Kidney (tissue), 14 donors: ENCODE measurements around the gene MLANA. TPM values are rescaled to one million over a fixed set of nuclear protein-coding genes. Genes with fewer than 3 reads are reported as not detected.
A peak's percentile ranks its signal among the peaks of the same experiment; 100 is the strongest.

Experiments
- DNase-seq, 5 donors: peaks; one replicate each; pipeline ENCODE4 v3.0.0-alpha.2; 2013 to 2020
- FAIRE-seq: peaks from 2 replicates; lab custom pipeline; 2012; peaks lifted over from hg19 to GRCh38; lab: Jason Lieb, UNC
- H3K27ac ChIP-seq, 2 donors: one replicate each; pipeline ENCODE4 v1.7.0; 2013; ENCODE audit warnings: low read depth in 2 of 2, low read length in 2 of 2, inconsistent platforms in 1 of 2
- H3K27me3 ChIP-seq: one replicate; pipeline ENCODE4 v1.7.1; 2013; ENCODE audit warnings: low read length, inconsistent platforms; ENCODE audit not compliant: control insufficient read depth, insufficient read depth
- H3K36me3 ChIP-seq, 3 donors: one replicate each; pipeline versions ENCODE4 v1.7.0 to v1.7.1; 2013; ENCODE audit warnings: low read length in 3 of 3, control low read depth in 1 of 3, inconsistent platforms in 1 of 3; ENCODE audit not compliant: insufficient read depth in 3 of 3, control insufficient read depth in 2 of 3
- H3K4me1 ChIP-seq, 3 donors: one replicate each; pipeline versions ENCODE4 v1.7.0 to v1.7.1; 2013; ENCODE audit warnings: low read length in 3 of 3, inconsistent platforms in 1 of 3, low read depth in 1 of 3; ENCODE audit not compliant: control insufficient read depth in 2 of 3, insufficient read depth in 2 of 3
- H3K4me3 ChIP-seq, 3 donors: one replicate each; pipeline versions ENCODE4 v1.7.0 to v1.8.1; 2013; ENCODE audit warnings: low read length in 3 of 3, control low read depth in 1 of 3, inconsistent platforms in 1 of 3
- H3K9ac ChIP-seq, 3 donors: one replicate each; pipeline versions ENCODE4 v1.7.0 to v1.7.1; 2013; ENCODE audit warnings: low read length in 3 of 3, control low read depth in 1 of 3, inconsistent platforms in 1 of 3
- H3K9me3 ChIP-seq, 3 donors: one replicate each; pipeline versions ENCODE4 v1.7.0 to v1.7.1; 2013; ENCODE audit warnings: low read length in 3 of 3, control low read depth in 1 of 3, inconsistent platforms in 1 of 3; ENCODE audit not compliant: control insufficient read depth in 2 of 3, insufficient read depth in 1 of 3
- CTCF ChIP-seq: IDR thresholded peaks from 3 replicates; pipeline ENCODE4 v1.5.1; 2012; ENCODE audit warnings: mild to moderate bottlenecking, moderate library complexity, borderline replicate concordance; ENCODE audit not compliant: insufficient read depth; ENCODE audit errors: extremely low read depth
- intact Hi-C: fragments of 100-400 bp; cut with DNase I; formaldehyde crosslinking; loops from one replicate; pipeline ENCODE4 v1.11.1; 2022
- polyA plus RNA-seq: library from polyadenylated mRNA; stranded (reverse); fragments of 350-450 nt; fragmentation: Illumina TruSeq; extraction: RNeasy Lipid Tissue Mini Kit (QIAGEN cat#74804); gene quantifications from one replicate; pipeline ENCODE4 v1.2.3, GENCODE V29; 2014; ENCODE audit warnings: low read depth, low replicate concordance; ENCODE audit not compliant: insufficient read depth
- total RNA-seq: library from RNA; stranded (reverse); fragmentation: NEBNext Ultra II Directional; extraction: Animal tissue kit (Norgen Biotek cat#: 25700); gene quantifications from one replicate; pipeline ENCODE4 v1.2.1, GENCODE V29; 2021
- donor health status: control.
- donor health status: control.
- donor health status: control.
- donor health status: control.
- donor health status: control.
- donor health status: DM: yes; HTN: yes; CAD: no.
- donor health status: Normal renal cell carcinoma (clear cell type).

MLANA gene
- total and polyA plus RNA-seq, 2 donors from 2014 or later: not detected

GRCh38 chr9:5870020-5870339, 20.7 kb upstream of the MLANA start:
- H3K27me3 ChIP-seq: no peaks in the 10 kb centered on the region
- peaks cover 0 to 9% (median 0%) of the 10 kb centered on the region in 3 donors for H3K4me1 ChIP-seq
- no peak for DNase-seq
- intact Hi-C loops: no loop called here
- FAIRE-seq: no peak
- H3K9me3 ChIP-seq: no peaks in the 10 kb centered on the region
- H3K27ac ChIP-seq: no peak overlapping the region
- no peaks in the 10 kb centered on the region for H3K36me3 ChIP-seq
- no peak for TF ChIP-seq CTCF
- H3K4me3 ChIP-seq: no peak overlapping the region
- no peak overlapping the region for H3K9ac ChIP-seq

DNA sequence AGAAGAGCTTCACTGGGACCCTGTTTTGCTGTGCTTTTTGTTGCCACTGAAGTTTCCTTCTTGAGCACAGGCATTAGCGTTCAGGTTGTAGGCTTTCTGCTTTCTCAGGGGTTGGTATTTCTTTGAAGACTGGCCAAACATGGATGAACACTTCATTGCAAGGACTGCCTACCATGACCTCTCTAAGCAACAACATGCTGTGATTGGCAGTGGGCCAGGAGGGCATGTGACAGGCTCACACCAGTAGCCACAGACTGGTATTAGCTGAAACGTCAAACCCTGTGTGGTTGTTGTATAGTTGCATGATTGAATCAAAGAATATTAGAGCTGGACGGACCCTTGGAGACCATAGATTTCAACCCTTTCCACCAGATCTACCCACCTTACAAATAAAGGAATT, 20.0 kb upstream of the MLANA start:
- no peak for TF ChIP-seq CTCF
- Histone ChIP-seq H3K27me3 (no peaks in the 10 kb centered on the region), H3K4me1 (peaks cover 0 to 9% (median 0%) of the 10 kb centered on the region in 3 donors), H3K9me3 (no peaks in the 10 kb centered on the region), H3K36me3 (no peaks in the 10 kb centered on the region), H3K4me3 (no peak overlapping the region), H3K9ac (no peak overlapping the region), H3K27ac (no peak overlapping the region)
- intact Hi-C loops: no loop called here
- FAIRE-seq (no peak), DNase-seq (peak in 2 of 5 donors; percentile 24 to 91)

GRCh38 chr9:5871785-5872184, 18.9 kb upstream of the MLANA start:
- FAIRE-seq (no peak), DNase-seq (peak in 1 of 5 donors; percentile 21)
- Histone ChIP-seq H3K9ac (no peak overlapping the region), H3K27me3 (no peaks in the 10 kb centered on the region), H3K27ac (no peak overlapping the region), H3K9me3 (no peaks in the 10 kb centered on the region), H3K36me3 (no peaks in the 10 kb centered on the region), H3K4me3 (no peak overlapping the region), H3K4me1 (peaks cover 0 to 9% (median 0%) of the 10 kb centered on the region in 3 donors)
- intact Hi-C loops: no loop called here
- no peak for TF ChIP-seq CTCF

DNA sequence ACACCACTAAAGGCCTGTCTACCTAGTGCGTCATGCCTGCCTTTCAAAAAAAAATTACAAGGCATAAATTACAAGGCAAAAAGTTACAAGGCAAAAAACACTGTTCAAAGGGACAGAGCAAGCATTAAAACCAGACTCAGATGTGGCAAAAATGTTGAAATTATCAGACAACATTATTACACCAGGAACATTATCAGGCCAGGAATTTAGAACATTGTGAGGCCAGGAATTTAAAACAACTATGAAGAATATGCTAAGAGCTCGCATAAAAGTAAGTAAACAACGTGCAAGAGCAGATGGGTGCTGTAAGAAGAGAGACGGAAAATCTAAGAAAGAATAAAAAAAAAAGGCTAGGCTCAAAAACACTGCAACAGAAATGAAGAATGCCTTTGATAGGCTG, 18.2 kb upstream of the MLANA start:
- Histone ChIP-seq H3K4me3 (no peak overlapping the region), H3K36me3 (no peaks in the 10 kb centered on the region), H3K9me3 (no peaks in the 10 kb centered on the region), H3K9ac (no peak overlapping the region), H3K4me1 (peaks cover 0 to 9% (median 0%) of the 10 kb centered on the region in 3 donors), H3K27ac (no peak overlapping the region), H3K27me3 (no peaks in the 10 kb centered on the region)
- TF ChIP-seq CTCF: no peak
- intact Hi-C loops: no loop called here
- DNase-seq: no peak
- FAIRE-seq: no peak
